HepG2 (cell line): ENCODE data around the gene CENPK. TPM values are rescaled to one million over a fixed set of nuclear protein-coding genes. Genes with fewer than 3 reads are reported as not detected.
"Not testable (repeated sequence)": the region's sequence is repeated elsewhere in the genome, so short reads cannot be mapped to it uniquely, and the experiment has no call there.

Experiments used
- ATAC-seq: fragments of 200-7000 bp; cut with Tn5 transposase; 3 replicates; pipeline ENCODE4 v1.9.1; 2020; ENCODE audit warnings: mild to moderate bottlenecking, moderate library complexity
- BruUV-seq: library from RNA; stranded (reverse); fragments of 400-500 nt; replicated peaks from 2 replicates; lab custom pipeline; 2021; lab: Mats Ljungman, UMichigan
- CTCF ChIA-PET: fragments of 300-600 bp; formaldehyde crosslinking; extraction: SDS; loops from one replicate; lab custom pipeline; 2021; ENCODE audit warnings: low total read pairs, inconsistent platforms, low intra/inter-chr PET ratio; lab: Yijun Ruan, JAX
- POLR2A ChIA-PET: fragments of 350-600 bp; sonication (Branson Sonifier 250); formaldehyde crosslinking; loops from one replicate; lab custom pipeline; 2020; ENCODE audit warnings: antibody characterized with exemption, inconsistent platforms; lab: Yijun Ruan, JAX
- DNase-seq: peaks from one replicate; pipeline ENCODE4 v3.0.0-alpha.2; 2015; ENCODE audit warnings: low spot score
- FAIRE-seq: peaks from 3 replicates; lab custom pipeline; 2011; peaks lifted over from hg19 to GRCh38; lab: Jason Lieb, UNC
- H2AFZ ChIP-seq: one replicate; pipeline ENCODE4 v1.6.1; 2011; ENCODE audit warnings: low read length, inconsistent platforms
- H3K27ac ChIP-seq: fragments of 300-600 bp; 3 replicates; pipeline ENCODE4 v1.8.0; 2011; ENCODE audit warnings: mixed run types, mild to moderate bottlenecking, mixed read lengths, low read length, inconsistent platforms; ENCODE audit not compliant: insufficient read depth; ENCODE audit errors: extremely low read length
- H3K27me3 ChIP-seq, 2 experiments: fragments of 200-600 bp in 1 of 2; 2 replicates in 1 of 2; 3 replicates in 1 of 2; pipeline versions ENCODE4 v1.6.0 to v1.8.0; 2011; ENCODE audit warnings: low read length in 2 of 2, mild to moderate bottlenecking in 2 of 2, moderate library complexity in 2 of 2, inconsistent platforms in 1 of 2; ENCODE audit not compliant: insufficient read depth in 2 of 2, control insufficient read depth in 1 of 2
- H3K36me3 ChIP-seq, 2 experiments: fragments of 200-600 bp in 1 of 2; replicated peaks in 1 of 2; 2 replicates in 1 of 2; 3 replicates in 1 of 2; pipeline versions ENCODE4 v1.5.1 to v1.8.0; 2011; ENCODE audit warnings: low read length in 2 of 2, inconsistent platforms in 1 of 2; ENCODE audit not compliant: insufficient read depth in 2 of 2, control insufficient read depth in 1 of 2
- H3K4me1 ChIP-seq: 2 replicates; pipeline ENCODE4 v1.5.1; 2012; ENCODE audit warnings: low read length, inconsistent platforms; ENCODE audit not compliant: insufficient read depth
- H3K4me2 ChIP-seq: 2 replicates; pipeline ENCODE4 v1.6.0; 2011; ENCODE audit warnings: low read depth, low read length, inconsistent platforms
- H3K4me3 ChIP-seq, 3 experiments: fragments of 200-600 bp in 1 of 3; sonication (generic), shearing (Covaris generic) in 1 of 3; replicated peaks in 1 of 3; 2 replicates each; pipeline ENCODE4 v1.5.1; 2011 to 2016; ENCODE audit warnings: low read length in 3 of 3, inconsistent platforms in 2 of 3, low read depth in 2 of 3, mild to moderate bottlenecking in 2 of 3, control low read depth in 1 of 3, mixed read lengths in 1 of 3; ENCODE audit not compliant: insufficient read depth in 1 of 3
- H3K79me2 ChIP-seq: one replicate; pipeline ENCODE4 v1.6.1; 2011; ENCODE audit warnings: low read length, inconsistent platforms; ENCODE audit not compliant: insufficient read depth
- H3K9ac ChIP-seq: 2 replicates; pipeline ENCODE4 v1.6.0; 2011; ENCODE audit warnings: mild to moderate bottlenecking, low read depth, low read length, inconsistent platforms; ENCODE audit not compliant: insufficient read depth
- H3K9me3 ChIP-seq: 2 replicates; pipeline ENCODE4 v1.5.1; 2012; ENCODE audit warnings: mild to moderate bottlenecking, low read length
- H4K20me1 ChIP-seq: 2 replicates; pipeline ENCODE4 v1.6.0; 2011; ENCODE audit warnings: inconsistent platforms, mild to moderate bottlenecking, low read length, moderate library complexity; ENCODE audit not compliant: insufficient read depth
- ATF2 ChIP-seq: sonication (generic); formaldehyde crosslinking; IDR thresholded peaks from 2 replicates; pipeline ENCODE4 v1.4.0; 2020; ENCODE audit warnings: missing genetic modification reagents
- CEBPB ChIP-seq: IDR thresholded peaks from 2 replicates; pipeline ENCODE4 v1.6.1; 2011; ENCODE audit warnings: low read depth, low read length, improper control_type of control experiment, borderline replicate concordance
- ETV6 ChIP-seq: sonication (generic); formaldehyde crosslinking; conservative IDR thresholded peaks from 2 replicates; pipeline ENCODE4 v1.4.0; 2020; ENCODE audit warnings: missing genetic modification reagents
- JUN ChIP-seq: sonication (generic); formaldehyde crosslinking; IDR thresholded peaks from 2 replicates; pipeline ENCODE4 v1.4.0; 2020; ENCODE audit warnings: mild to moderate bottlenecking, missing genetic modification reagents
- RXRA ChIP-seq: sonication (generic); formaldehyde crosslinking; IDR thresholded peaks from 2 replicates; pipeline ENCODE4 v1.5.1; 2020; ENCODE audit warnings: missing genetic modification reagents
- SAP130 ChIP-seq: IDR thresholded peaks from 2 replicates; pipeline ENCODE4 v1.6.1; 2016; ENCODE audit warnings: low read depth
- SIX1 ChIP-seq: sonication (generic); formaldehyde crosslinking; IDR thresholded peaks from 2 replicates; pipeline ENCODE4 v1.4.0; 2020; ENCODE audit warnings: missing genetic modification reagents, borderline replicate concordance
- SRY ChIP-seq: sonication (generic); formaldehyde crosslinking; IDR thresholded peaks from 2 replicates; pipeline ENCODE4 v1.8.0; 2022; ENCODE audit warnings: mild to moderate bottlenecking, missing genetic modification reagents
- TEAD3 ChIP-seq: optimal IDR thresholded peaks from 2 replicates; pipeline ENCODE3; 2016; ENCODE audit warnings: borderline replicate concordance
- ZNF264 ChIP-seq: sonication (generic); formaldehyde crosslinking; IDR thresholded peaks from 2 replicates; pipeline ENCODE4 v1.4.0; 2020; ENCODE audit warnings: missing genetic modification reagents
- ZNF841 ChIP-seq: sonication (generic); formaldehyde crosslinking; IDR thresholded peaks from 2 replicates; pipeline ENCODE4 v1.8.1; 2023; ENCODE audit warnings: missing genetic modification reagents, borderline replicate concordance
- WGBS: methylation state at CpG from one replicate; pipeline ENCODE4 v1.1.6; 2017; ENCODE audit warnings: low lambda C conversion rate; 5-methylcytosine and 5-hydroxymethylcytosine counted together
- in situ Hi-C: cut with HindIII; loops from 2 replicates; pipeline ENCODE4 v1.10.0; 2017; ENCODE audit warnings: low pct_unique_long_range_greater_than_20kb; ENCODE audit not compliant: extremely low pct_ligation_motif_present
- intact Hi-C: fragments of 100-400 bp; cut with micrococcal nuclease; formaldehyde crosslinking; loops from one replicate; pipeline ENCODE4 v1.10.0; 2022; ENCODE audit not compliant: unreplicated experiment
- polyA plus RNA-seq, 8 experiments: library from polyadenylated mRNA; depleted of rRNA in 3 of 8; stranded (reverse) in 7 of 8; unstranded in 1 of 8; fragments of >200 nt; fragmentation: Illumina TruSeq in 4 of 8; extraction: Trizol in 4 of 8; gene quantifications; 2 replicates each; pipeline versions ENCODE4 v1.2.1 to v1.2.3, GENCODE V29; 2011 to 2016; ENCODE audit warnings: low read depth in 4 of 8, missing spikeins in 1 of 8, mixed read lengths in 1 of 8; ENCODE audit not compliant: insufficient read depth in 1 of 8
- total RNA-seq, 5 experiments: library from RNA; depleted of rRNA; stranded (reverse); fragments of >200 nt; fragmentation: Illumina TruSeq; extraction: Trizol; gene quantifications; 2 replicates each; pipeline ENCODE4 v1.2.3, GENCODE V29; 2016; ENCODE audit warnings: low read depth in 1 of 5

The CENPK gene
- total and polyA plus RNA-seq, 2 of the 13 experiments (the other 11 are each of a cell fraction or from before 2014, with no cell fraction given) = 14.3 to 54.4 TPM

- no peak for TF ChIP-seq ZNF841 (CRISPR knock-in tag)
- TF ChIP-seq CEBPB = peak; percentile 74; the same call in 1 of the 2 replicates
- TF ChIP-seq, all 625 proteins: peak for 1
- H3K27me3 ChIP-seq = no peaks in the 10 kb centered on the region
- in situ Hi-C loops = no loop called here
- H2AFZ ChIP-seq = no peak overlapping the region
- H3K4me2 ChIP-seq = no peak overlapping the region
- peaks cover 13 to 55% of the 10 kb centered on the region in 2 experiments for H3K36me3 ChIP-seq
- H3K9me3 ChIP-seq = no peaks in the 10 kb centered on the region
- no TSS peak for BruUV-seq
- H4K20me1 ChIP-seq = no peaks in the 10 kb centered on the region
- no peak overlapping the region for H3K27ac ChIP-seq
- ChIA-PET POLR2A (no interaction called here), CTCF (no interaction called here)
- ATAC-seq = no peak
- H3K4me1 ChIP-seq = peaks cover 12% of the 10 kb centered on the region
- H3K4me3 ChIP-seq = no peak overlapping the region
- DNase-seq = no peak
- FAIRE-seq = no peak
- 94% methylated on average over 4 of the region's 4 CpGs for WGBS
- intact Hi-C loops = no loop called here
- H3K9ac ChIP-seq = no peak overlapping the region
- H3K79me2 ChIP-seq = no peaks in the 10 kb centered on the region
Measured at GRCh38 chr5:65612298-65612907, 49.4 kb upstream of the CENPK start.

- no peak for FAIRE-seq
- no peaks in the 10 kb centered on the region for H3K79me2 ChIP-seq
- H4K20me1 ChIP-seq = no peaks in the 10 kb centered on the region
- H3K4me1 ChIP-seq = peaks cover 12% of the 10 kb centered on the region
- H3K27me3 ChIP-seq = no peaks in the 10 kb centered on the region
- WGBS = 53% methylated on average over 3 of the region's 3 CpGs
- TF ChIP-seq RXRA (CRISPR knock-in tag) = no peak
- no peak for TF ChIP-seq ZNF264
- peak; percentile 49; the same call in 1 of the 2 replicates for TF ChIP-seq ATF2 (CRISPR knock-in tag)
- peak; percentile 68; the same call in 1 of the 2 replicates for TF ChIP-seq SIX1 (CRISPR knock-in tag)
- TF ChIP-seq SAP130 (CRISPR knock-in tag) = peak; percentile 25; the same call in 1 of the 2 replicates
- no peak for TF ChIP-seq SRY
- 0 out of 2 replicates have a peak, but pooled peaks have one; percentile 39 for TF ChIP-seq JUN (CRISPR knock-in tag)
- TF ChIP-seq ETV6 = no peak
- TF ChIP-seq TEAD3 = peak; percentile 55
- TF ChIP-seq, all 625 proteins: peak for 5
- DNase-seq = peak; percentile 81
- no peak overlapping the region for H2AFZ ChIP-seq
- intact Hi-C loops = no loop called here
- CTCF ChIA-PET = no interaction called here
- peaks cover 14 to 64% of the 10 kb centered on the region in 2 experiments for H3K36me3 ChIP-seq
- no peak overlapping the region for H3K4me3 ChIP-seq
- ATAC-seq = peak; percentile 88
- in situ Hi-C loops = no loop called here
- no peak overlapping the region for H3K4me2 ChIP-seq
- POLR2A ChIA-PET = no interaction called here
- H3K9ac ChIP-seq = no peak overlapping the region
- no peak overlapping the region for H3K27ac ChIP-seq
- no peaks in the 10 kb centered on the region for H3K9me3 ChIP-seq
- no TSS peak for BruUV-seq
Measured at GRCh38 chr5:65611524-65611923, 48.6 kb upstream of the CENPK start.

- H3K4me3 ChIP-seq, CTCF ChIA-PET, H3K27me3 ChIP-seq, H3K4me2 ChIP-seq, H4K20me1 ChIP-seq, POLR2A ChIA-PET, H3K9ac ChIP-seq, H3K27ac ChIP-seq, H3K4me1 ChIP-seq, ATAC-seq, H2AFZ ChIP-seq, intact Hi-C loops, DNase-seq, H3K9me3 ChIP-seq, in situ Hi-C loops, FAIRE-seq, H3K79me2 ChIP-seq, BruUV-seq: not testable (repeated sequence)
- 100% methylated on average over 1 of the region's 1 CpG for WGBS
- H3K36me3 ChIP-seq = peaks cover 6 to 46% of the 10 kb centered on the region in 2 experiments; a peak in 4 of 5 replicates
Measured at GRCh38 chr5:65601761-65602160, 38.8 kb upstream of the CENPK start.
